ENCODE measurements around the gene PTPN14.
"Not testable (repeated sequence)": the region's sequence is repeated elsewhere in the genome, so short reads cannot be mapped to it uniquely, and the experiment has no call there.

DNA sequence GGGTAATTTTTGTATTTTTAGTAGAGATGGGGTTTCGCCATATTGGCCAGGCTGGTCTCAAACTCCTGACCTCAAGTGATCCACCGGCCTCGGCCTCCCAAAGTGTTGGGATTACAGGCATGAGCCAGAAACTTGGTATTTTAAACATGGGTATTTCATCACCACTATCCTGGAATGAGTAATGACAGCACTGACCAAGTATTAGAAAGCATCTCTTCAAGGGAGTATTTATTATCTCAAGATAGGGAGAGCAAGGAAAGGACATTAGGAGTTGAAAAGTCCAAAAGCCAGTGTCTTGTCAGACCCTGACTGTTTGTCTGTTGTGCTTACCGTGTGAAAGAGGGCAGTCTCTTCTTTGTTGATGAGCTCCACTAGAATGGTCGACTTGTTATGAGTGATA, 156.8 kb downstream of the PTPN14 start:
- TF ChIP-seq POLR2A (IDR thresholded peaks at IDR 0.05; ENCODE audit: control extremely low read depth in 1 of 2, low read depth in 2 of 2, low read length in 2 of 2); SIN3A (conservative IDR thresholded peaks at IDR 0.05 in 1 of 2, IDR thresholded peaks at IDR 0.05 in 1 of 2; ENCODE audit: low read depth in 1 of 2, low read length in 2 of 2); EZH2 (IDR thresholded peaks at IDR 0.05; ENCODE audit: low read depth, low read length, severe bottlenecking): not testable (repeated sequence)
- TF ChIP-seq, protein P1, sequence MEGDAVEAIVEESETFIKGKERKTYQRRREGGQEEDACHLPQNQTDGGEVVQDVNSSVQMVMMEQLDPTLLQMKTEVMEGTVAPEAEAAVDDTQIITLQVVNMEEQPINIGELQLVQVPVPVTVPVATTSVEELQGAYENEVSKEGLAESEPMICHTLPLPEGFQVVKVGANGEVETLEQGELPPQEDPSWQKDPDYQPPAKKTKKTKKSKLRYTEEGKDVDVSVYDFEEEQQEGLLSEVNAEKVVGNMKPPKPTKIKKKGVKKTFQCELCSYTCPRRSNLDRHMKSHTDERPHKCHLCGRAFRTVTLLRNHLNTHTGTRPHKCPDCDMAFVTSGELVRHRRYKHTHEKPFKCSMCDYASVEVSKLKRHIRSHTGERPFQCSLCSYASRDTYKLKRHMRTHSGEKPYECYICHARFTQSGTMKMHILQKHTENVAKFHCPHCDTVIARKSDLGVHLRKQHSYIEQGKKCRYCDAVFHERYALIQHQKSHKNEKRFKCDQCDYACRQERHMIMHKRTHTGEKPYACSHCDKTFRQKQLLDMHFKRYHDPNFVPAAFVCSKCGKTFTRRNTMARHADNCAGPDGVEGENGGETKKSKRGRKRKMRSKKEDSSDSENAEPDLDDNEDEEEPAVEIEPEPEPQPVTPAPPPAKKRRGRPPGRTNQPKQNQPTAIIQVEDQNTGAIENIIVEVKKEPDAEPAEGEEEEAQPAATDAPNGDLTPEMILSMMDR (IDR thresholded peaks at IDR 0.05; ENCODE audit: control extremely low read depth in 1 of 3, insufficient read depth in 1 of 3, low read depth in 1 of 3, low read length in 3 of 3): not testable (repeated sequence)
